ENCODE measurements around the gene CXCL14. TPM values are rescaled to one million over a fixed set of nuclear protein-coding genes. Genes with fewer than 3 reads are reported as not detected.

Gene CXCL14
- total RNA-seq, 4 donors from 2014 or later = 11.5 to 31.0 (median 21.7) TPM

- no peaks in the 10 kb centered on the region for H3K4me1 ChIP-seq
- in situ Hi-C loops (cut with MboI; ENCODE audit: low pct_ligation_motif_present in 1 of 4, low pct_unique_long_range_greater_than_20kb in 1 of 4, low sequenced_read_pairs in 3 of 4) = no loop called here
- 55 to 65% methylated on average over 3 to 6 of the region's 6 CpGs for WGBS, 2 donors (ENCODE audit: low coverage in 1 of 2)
- H3K27me3 ChIP-seq = no peaks in the 10 kb centered on the region
- DNase-seq = no peak
- TF ChIP-seq EP300 (IDR thresholded peaks at IDR 0.05; ENCODE audit: low read depth) = no peak
- no peak for TF ChIP-seq CTCF (IDR thresholded peaks at IDR 0.05)
- TF ChIP-seq POLR2AphosphoS5 (IDR thresholded peaks at IDR 0.05) = no peak
- TF ChIP-seq POLR2A (IDR thresholded peaks at IDR 0.05) = no peak
- intact Hi-C loops (cut with DNase I; ENCODE audit: low total_unique reads) = no loop called here
- H3K9me3 ChIP-seq = no peaks in the 10 kb centered on the region
- H3K4me3 ChIP-seq = no peak overlapping the region
- no peak overlapping the region for H3K27ac ChIP-seq
- no peaks in the 10 kb centered on the region for H3K36me3 ChIP-seq
Measured at GRCh38 chr5:135592312-135593045, 13.7 kb upstream of the CXCL14 start.

- Histone ChIP-seq H3K36me3 (no peaks in the 10 kb centered on the region), H3K4me3 (no peak overlapping the region), H3K27me3 (no peaks in the 10 kb centered on the region), H3K27ac (no peak overlapping the region), H3K9me3 (no peaks in the 10 kb centered on the region), H3K4me1 (no peaks in the 10 kb centered on the region)
- in situ Hi-C loops (cut with MboI; ENCODE audit: low pct_ligation_motif_present in 1 of 4, low pct_unique_long_range_greater_than_20kb in 1 of 4, low sequenced_read_pairs in 3 of 4) = no loop called here
- WGBS, 2 donors (ENCODE audit: low coverage in 1 of 2) = 91% methylated on average over 5 of the region's 5 CpGs; no CpG with 5 or more reads in 1 of the 2 donors
- intact Hi-C loops (cut with DNase I; ENCODE audit: low total_unique reads) = no loop called here
- TF ChIP-seq CTCF (IDR thresholded peaks at IDR 0.05) (no peak), EP300 (IDR thresholded peaks at IDR 0.05; ENCODE audit: low read depth) (no peak), POLR2A (IDR thresholded peaks at IDR 0.05) (no peak), POLR2AphosphoS5 (IDR thresholded peaks at IDR 0.05) (no peak)
- DNase-seq = no peak
Measured at GRCh38 chr5:135591277-135591676, 12.5 kb upstream of the CXCL14 start.

- no peak for DNase-seq
- intact Hi-C loops (cut with DNase I; ENCODE audit: low total_unique reads) (no loop called here), in situ Hi-C loops (cut with MboI; ENCODE audit: low pct_ligation_motif_present in 1 of 4, low pct_unique_long_range_greater_than_20kb in 1 of 4, low sequenced_read_pairs in 3 of 4) (no loop called here)
- Histone ChIP-seq H3K27me3 (peaks cover 3% of the 10 kb centered on the region), H3K9me3 (no peaks in the 10 kb centered on the region), H3K36me3 (no peaks in the 10 kb centered on the region), H3K4me1 (no peaks in the 10 kb centered on the region), H3K4me3 (no peak overlapping the region), H3K27ac (no peak overlapping the region)
- TF ChIP-seq POLR2A (IDR thresholded peaks at IDR 0.05) = no peak
- no peak for TF ChIP-seq POLR2AphosphoS5 (IDR thresholded peaks at IDR 0.05)
- TF ChIP-seq CTCF (IDR thresholded peaks at IDR 0.05) = no peak
- TF ChIP-seq EP300 (IDR thresholded peaks at IDR 0.05; ENCODE audit: low read depth) = no peak
- WGBS, 2 donors (ENCODE audit: low coverage in 1 of 2) = 89% methylated on average over 3 of the region's 3 CpGs; no CpG with 5 or more reads in 1 of the 2 donors
Measured at GRCh38 chr5:135589152-135589551, 10.4 kb upstream of the CXCL14 start.

GRCh38 chr5:135587721-135588663 lies 9.2 kb upstream of the CXCL14 start:
- WGBS, 2 donors (ENCODE audit: low coverage in 1 of 2) = 57 to 80% methylated on average over 3 to 17 of the region's 17 CpGs
- intact Hi-C loops (cut with DNase I; ENCODE audit: low total_unique reads) = no loop called here
- Histone ChIP-seq H3K27ac (no peak overlapping the region), H3K9me3 (no peaks in the 10 kb centered on the region), H3K4me1 (no peaks in the 10 kb centered on the region), H3K36me3 (no peaks in the 10 kb centered on the region), H3K27me3 (peaks cover 3% of the 10 kb centered on the region), H3K4me3 (no peak overlapping the region)
- in situ Hi-C loops (cut with MboI; ENCODE audit: low pct_ligation_motif_present in 1 of 4, low pct_unique_long_range_greater_than_20kb in 1 of 4, low sequenced_read_pairs in 3 of 4) = no loop called here
- TF ChIP-seq EP300 (IDR thresholded peaks at IDR 0.05; ENCODE audit: low read depth) (no peak), POLR2AphosphoS5 (IDR thresholded peaks at IDR 0.05) (no peak), POLR2A (IDR thresholded peaks at IDR 0.05) (no peak), CTCF (IDR thresholded peaks at IDR 0.05) (no peak)
- no peak for DNase-seq
